K562 (cell line): ENCODE measurements around the gene TAL1. TPM values are rescaled to one million over a fixed set of nuclear protein-coding genes. Genes with fewer than 3 reads are reported as not detected.

Experiments used
- ADNP ChIP-seq: fragments of 200-800 bp; sonication (Bioruptor generic); IDR thresholded peaks from 2 replicates; pipeline ENCODE4 v1.6.1; 2016; ENCODE audit warnings: missing genetic modification characterization, missing compliant biosample characterization
- DACH1 ChIP-seq: fragments of 450-650 bp; IDR thresholded peaks from 2 replicates; pipeline ENCODE4 v1.6.1; 2018; ENCODE audit not compliant: partially characterized antibody
- DPF2 ChIP-seq: fragments of 450-650 bp; IDR thresholded peaks from 2 replicates; pipeline ENCODE4 v1.6.1; 2016
- MAX ChIP-seq: sonication (generic); formaldehyde crosslinking; IDR thresholded peaks from 2 replicates; pipeline ENCODE4 v1.9.0; 2022; ENCODE audit warnings: mild to moderate bottlenecking, missing genetic modification reagents
- SNRNP70 ChIP-seq: fragments of 200-400 bp; formaldehyde crosslinking; optimal IDR thresholded peaks from 2 replicates; pipeline ENCODE3; 2017; ENCODE audit warnings: low read depth, low read length
- ZFP30 ChIP-seq: fragments of 250-450 bp; sonication (Bioruptor Pico); IDR thresholded peaks from 2 replicates; pipeline ENCODE4 v1.8.0; 2022; ENCODE audit warnings: moderate library complexity, mild to moderate bottlenecking, inconsistent platforms, borderline replicate concordance
- ZNF395 ChIP-seq: fragments of 200-800 bp; sonication (Bioruptor generic); IDR thresholded peaks from 2 replicates; pipeline ENCODE4 v1.6.1; 2017; ENCODE audit warnings: missing genetic modification characterization, missing compliant biosample characterization
- ZNF695 ChIP-seq: fragments of 450-650 bp; formaldehyde crosslinking; IDR thresholded peaks from 2 replicates; pipeline ENCODE4 v1.4.0; 2020; ENCODE audit warnings: mild to moderate bottlenecking, moderate library complexity
- ZSCAN29 ChIP-seq: fragments of 450-650 bp; IDR thresholded peaks from 2 replicates; pipeline ENCODE4 v1.6.1; 2017
- polyA plus RNA-seq, 8 experiments: library from polyadenylated mRNA; depleted of rRNA in 4 of 8; stranded (reverse) in 5 of 8; unstranded in 3 of 8; fragments of >200 nt; fragmentation: Nextera tagmentation in 2 of 8; fragmentation: Illumina TruSeq in 1 of 8; extraction: Ambion mirVana in 2 of 8; extraction: Trizol in 1 of 8; gene quantifications; 2 replicates each; pipeline versions ENCODE4 v1.2.1 to v1.2.3, GENCODE V29; 2011 to 2014; ENCODE audit warnings: inconsistent platforms in 1 of 8, missing spikeins in 1 of 8
- total RNA-seq, 7 experiments: library from RNA; depleted of rRNA in 6 of 7; stranded (reverse); fragments of >200 nt in 6 of 7; fragmentation: Illumina TruSeq in 2 of 7; extraction: Trizol in 2 of 7; gene quantifications; 2 replicates each; pipeline versions ENCODE4 v1.2.1 to v1.2.3, GENCODE V29; 2011 to 2021; ENCODE audit warnings: low replicate concordance in 1 of 7
- TF ChIP-seq, protein P1 (sequence below): sonication (generic); formaldehyde crosslinking; IDR thresholded peaks from 2 replicates; pipeline ENCODE4 v1.8.1; 2023; ENCODE audit warnings: missing genetic modification reagents, mild to moderate bottlenecking, borderline replicate concordance
- TF ChIP-seq, protein P2 (sequence below): sonication (generic); formaldehyde crosslinking; IDR thresholded peaks from 2 replicates; pipeline ENCODE4 v1.8.0; 2022; ENCODE audit warnings: mild to moderate bottlenecking, missing genetic modification reagents
- TF ChIP-seq, protein P3 (sequence below): sonication (generic); formaldehyde crosslinking; IDR thresholded peaks from 2 replicates; pipeline ENCODE4 v1.8.0; 2023; ENCODE audit warnings: mild to moderate bottlenecking, missing genetic modification reagents

TAL1 gene
- total and polyA plus RNA-seq, 9 of the 15 experiments (the other 6 are each of a cell fraction or from before 2014, with no cell fraction given): 18.5 to 106 (median 59.7) TPM

DNA sequence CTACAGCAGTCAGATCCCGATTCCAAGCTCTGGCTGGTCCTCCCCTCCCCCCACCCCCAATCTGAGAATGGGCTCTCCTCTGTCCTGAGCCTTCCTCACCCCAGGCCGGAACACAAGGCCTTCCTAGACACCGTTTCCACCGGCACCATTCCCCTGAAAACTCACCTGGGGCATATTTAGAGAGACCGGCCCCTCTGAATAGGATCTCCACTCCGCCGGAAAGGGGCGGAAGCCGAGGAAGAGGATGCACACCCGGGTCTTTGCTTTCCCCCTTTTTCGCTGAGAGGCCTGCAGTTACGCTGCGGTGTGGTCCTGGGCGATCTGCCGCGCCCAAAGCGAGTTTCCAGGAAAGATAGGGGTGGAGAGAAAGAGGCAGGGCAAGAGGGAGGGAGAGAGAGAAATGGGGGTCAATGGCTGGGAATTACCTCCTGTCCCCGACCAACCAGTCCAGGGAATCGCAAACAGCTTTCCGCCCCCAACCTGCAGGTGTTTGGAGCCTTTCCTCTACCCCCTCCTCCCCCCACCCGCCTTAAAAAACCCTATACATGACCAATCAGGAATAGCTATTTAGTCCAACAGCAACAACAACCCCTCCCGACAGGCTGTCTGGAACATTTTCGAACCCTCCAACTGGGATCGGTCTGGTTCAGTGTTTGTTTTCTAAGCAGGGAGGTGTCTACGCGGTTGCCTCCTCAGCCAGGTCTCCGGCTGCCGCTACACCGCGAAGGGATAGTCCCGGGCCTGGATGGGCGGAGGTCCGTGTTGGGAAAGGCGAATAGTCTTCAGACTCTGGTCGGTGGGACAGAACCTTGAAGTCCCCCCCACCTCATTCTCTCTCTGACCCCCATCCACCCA, 2.8 kb downstream of the TAL1 start (continued):
- TF ChIP-seq, protein P1, sequence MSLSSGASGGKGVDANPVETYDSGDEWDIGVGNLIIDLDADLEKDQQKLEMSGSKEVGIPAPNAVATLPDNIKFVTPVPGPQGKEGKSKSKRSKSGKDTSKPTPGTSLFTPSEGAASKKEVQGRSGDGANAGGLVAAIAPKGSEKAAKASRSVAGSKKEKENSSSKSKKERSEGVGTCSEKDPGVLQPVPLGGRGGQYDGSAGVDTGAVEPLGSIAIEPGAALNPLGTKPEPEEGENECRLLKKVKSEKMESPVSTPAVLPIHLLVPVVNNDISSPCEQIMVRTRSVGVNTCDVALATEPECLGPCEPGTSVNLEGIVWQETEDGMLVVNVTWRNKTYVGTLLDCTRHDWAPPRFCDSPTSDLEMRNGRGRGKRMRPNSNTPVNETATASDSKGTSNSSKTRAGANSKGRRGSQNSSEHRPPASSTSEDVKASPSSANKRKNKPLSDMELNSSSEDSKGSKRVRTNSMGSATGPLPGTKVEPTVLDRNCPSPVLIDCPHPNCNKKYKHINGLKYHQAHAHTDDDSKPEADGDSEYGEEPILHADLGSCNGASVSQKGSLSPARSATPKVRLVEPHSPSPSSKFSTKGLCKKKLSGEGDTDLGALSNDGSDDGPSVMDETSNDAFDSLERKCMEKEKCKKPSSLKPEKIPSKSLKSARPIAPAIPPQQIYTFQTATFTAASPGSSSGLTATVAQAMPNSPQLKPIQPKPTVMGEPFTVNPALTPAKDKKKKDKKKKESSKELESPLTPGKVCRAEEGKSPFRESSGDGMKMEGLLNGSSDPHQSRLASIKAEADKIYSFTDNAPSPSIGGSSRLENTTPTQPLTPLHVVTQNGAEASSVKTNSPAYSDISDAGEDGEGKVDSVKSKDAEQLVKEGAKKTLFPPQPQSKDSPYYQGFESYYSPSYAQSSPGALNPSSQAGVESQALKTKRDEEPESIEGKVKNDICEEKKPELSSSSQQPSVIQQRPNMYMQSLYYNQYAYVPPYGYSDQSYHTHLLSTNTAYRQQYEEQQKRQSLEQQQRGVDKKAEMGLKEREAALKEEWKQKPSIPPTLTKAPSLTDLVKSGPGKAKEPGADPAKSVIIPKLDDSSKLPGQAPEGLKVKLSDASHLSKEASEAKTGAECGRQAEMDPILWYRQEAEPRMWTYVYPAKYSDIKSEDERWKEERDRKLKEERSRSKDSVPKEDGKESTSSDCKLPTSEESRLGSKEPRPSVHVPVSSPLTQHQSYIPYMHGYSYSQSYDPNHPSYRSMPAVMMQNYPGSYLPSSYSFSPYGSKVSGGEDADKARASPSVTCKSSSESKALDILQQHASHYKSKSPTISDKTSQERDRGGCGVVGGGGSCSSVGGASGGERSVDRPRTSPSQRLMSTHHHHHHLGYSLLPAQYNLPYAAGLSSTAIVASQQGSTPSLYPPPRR (CRISPR knock-in tag): no peak
- no peak for TF ChIP-seq MAX (CRISPR knock-in tag)
- no peak for TF ChIP-seq DACH1
- TF ChIP-seq DPF2: peak; percentile 44; the same call in 1 of the 2 replicates
- TF ChIP-seq, protein P2, sequence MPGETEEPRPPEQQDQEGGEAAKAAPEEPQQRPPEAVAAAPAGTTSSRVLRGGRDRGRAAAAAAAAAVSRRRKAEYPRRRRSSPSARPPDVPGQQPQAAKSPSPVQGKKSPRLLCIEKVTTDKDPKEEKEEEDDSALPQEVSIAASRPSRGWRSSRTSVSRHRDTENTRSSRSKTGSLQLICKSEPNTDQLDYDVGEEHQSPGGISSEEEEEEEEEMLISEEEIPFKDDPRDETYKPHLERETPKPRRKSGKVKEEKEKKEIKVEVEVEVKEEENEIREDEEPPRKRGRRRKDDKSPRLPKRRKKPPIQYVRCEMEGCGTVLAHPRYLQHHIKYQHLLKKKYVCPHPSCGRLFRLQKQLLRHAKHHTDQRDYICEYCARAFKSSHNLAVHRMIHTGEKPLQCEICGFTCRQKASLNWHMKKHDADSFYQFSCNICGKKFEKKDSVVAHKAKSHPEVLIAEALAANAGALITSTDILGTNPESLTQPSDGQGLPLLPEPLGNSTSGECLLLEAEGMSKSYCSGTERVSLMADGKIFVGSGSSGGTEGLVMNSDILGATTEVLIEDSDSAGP (CRISPR knock-in tag): no peak
- TF ChIP-seq ZFP30 (CRISPR knock-in tag): peak; percentile 74; the same call in 1 of the 2 replicates
- no peak for TF ChIP-seq ZNF395
- no peak for TF ChIP-seq ZNF695
- TF ChIP-seq, protein P3, sequence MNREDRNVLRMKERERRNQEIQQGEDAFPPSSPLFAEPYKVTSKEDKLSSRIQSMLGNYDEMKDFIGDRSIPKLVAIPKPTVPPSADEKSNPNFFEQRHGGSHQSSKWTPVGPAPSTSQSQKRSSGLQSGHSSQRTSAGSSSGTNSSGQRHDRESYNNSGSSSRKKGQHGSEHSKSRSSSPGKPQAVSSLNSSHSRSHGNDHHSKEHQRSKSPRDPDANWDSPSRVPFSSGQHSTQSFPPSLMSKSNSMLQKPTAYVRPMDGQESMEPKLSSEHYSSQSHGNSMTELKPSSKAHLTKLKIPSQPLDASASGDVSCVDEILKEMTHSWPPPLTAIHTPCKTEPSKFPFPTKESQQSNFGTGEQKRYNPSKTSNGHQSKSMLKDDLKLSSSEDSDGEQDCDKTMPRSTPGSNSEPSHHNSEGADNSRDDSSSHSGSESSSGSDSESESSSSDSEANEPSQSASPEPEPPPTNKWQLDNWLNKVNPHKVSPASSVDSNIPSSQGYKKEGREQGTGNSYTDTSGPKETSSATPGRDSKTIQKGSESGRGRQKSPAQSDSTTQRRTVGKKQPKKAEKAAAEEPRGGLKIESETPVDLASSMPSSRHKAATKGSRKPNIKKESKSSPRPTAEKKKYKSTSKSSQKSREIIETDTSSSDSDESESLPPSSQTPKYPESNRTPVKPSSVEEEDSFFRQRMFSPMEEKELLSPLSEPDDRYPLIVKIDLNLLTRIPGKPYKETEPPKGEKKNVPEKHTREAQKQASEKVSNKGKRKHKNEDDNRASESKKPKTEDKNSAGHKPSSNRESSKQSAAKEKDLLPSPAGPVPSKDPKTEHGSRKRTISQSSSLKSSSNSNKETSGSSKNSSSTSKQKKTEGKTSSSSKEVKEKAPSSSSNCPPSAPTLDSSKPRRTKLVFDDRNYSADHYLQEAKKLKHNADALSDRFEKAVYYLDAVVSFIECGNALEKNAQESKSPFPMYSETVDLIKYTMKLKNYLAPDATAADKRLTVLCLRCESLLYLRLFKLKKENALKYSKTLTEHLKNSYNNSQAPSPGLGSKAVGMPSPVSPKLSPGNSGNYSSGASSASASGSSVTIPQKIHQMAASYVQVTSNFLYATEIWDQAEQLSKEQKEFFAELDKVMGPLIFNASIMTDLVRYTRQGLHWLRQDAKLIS (CRISPR knock-in tag): peak; percentile 80; the same call in 1 of the 2 replicates
- peak; percentile 18 for TF ChIP-seq SNRNP70
- no peak for TF ChIP-seq ADNP (tag)
- TF ChIP-seq ZSCAN29: peak; percentile 97
